Measurements from ENCODE around the gene CCDC172.

CCDC172 gene

DNA sequence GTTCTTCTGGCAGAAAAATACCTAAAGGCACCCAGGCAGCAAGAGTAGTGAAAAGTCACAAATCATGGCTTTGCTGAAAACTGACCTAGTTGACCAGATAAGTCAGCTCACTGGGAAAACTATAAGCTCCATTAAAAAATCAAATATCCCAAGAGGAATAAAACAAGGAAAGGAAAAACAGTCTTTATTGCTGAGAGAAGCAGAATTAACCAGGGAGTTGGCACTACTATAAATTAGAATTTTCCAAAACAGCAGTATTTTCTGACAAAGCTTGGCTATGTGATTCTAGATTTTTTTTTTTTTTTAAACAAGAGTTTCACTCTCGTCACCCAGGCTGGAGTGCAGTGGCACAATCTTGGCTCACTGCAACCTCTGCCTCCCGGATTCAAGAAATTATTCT, 12.6 kb downstream of the CCDC172 start:
- TF ChIP-seq, protein P1, sequence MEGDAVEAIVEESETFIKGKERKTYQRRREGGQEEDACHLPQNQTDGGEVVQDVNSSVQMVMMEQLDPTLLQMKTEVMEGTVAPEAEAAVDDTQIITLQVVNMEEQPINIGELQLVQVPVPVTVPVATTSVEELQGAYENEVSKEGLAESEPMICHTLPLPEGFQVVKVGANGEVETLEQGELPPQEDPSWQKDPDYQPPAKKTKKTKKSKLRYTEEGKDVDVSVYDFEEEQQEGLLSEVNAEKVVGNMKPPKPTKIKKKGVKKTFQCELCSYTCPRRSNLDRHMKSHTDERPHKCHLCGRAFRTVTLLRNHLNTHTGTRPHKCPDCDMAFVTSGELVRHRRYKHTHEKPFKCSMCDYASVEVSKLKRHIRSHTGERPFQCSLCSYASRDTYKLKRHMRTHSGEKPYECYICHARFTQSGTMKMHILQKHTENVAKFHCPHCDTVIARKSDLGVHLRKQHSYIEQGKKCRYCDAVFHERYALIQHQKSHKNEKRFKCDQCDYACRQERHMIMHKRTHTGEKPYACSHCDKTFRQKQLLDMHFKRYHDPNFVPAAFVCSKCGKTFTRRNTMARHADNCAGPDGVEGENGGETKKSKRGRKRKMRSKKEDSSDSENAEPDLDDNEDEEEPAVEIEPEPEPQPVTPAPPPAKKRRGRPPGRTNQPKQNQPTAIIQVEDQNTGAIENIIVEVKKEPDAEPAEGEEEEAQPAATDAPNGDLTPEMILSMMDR (IDR thresholded peaks at IDR 0.05) = no peak

- TF ChIP-seq, protein P1 (IDR thresholded peaks at IDR 0.05) = no peak
Measured at GRCh38 chr10:116352125-116352524, 27.9 kb downstream of the CCDC172 start.

- TF ChIP-seq, protein P1 (IDR thresholded peaks at IDR 0.05) = no peak
Measured at GRCh38 chr10:116353817-116354216, 29.6 kb downstream of the CCDC172 start.

DNA sequence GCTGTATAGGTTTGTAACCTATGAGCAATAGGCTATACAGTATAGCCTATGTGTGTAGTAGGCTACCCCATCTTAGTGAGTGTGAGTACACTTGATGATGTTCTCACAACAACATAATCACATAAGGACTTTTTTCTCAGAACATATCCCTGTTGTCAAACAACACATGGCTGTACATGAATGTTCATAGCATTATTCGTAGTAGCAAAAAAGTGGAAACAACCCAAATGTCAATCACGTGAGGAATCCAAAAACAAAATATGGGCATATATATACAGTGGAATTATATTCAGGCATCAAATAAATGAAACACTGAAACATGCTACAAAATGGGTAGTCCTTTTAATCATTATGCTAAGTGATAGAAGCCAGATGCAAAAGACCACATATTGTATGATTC, 31.1 kb downstream of the CCDC172 start:
- TF ChIP-seq, protein P1 (IDR thresholded peaks at IDR 0.05) = no peak

DNA sequence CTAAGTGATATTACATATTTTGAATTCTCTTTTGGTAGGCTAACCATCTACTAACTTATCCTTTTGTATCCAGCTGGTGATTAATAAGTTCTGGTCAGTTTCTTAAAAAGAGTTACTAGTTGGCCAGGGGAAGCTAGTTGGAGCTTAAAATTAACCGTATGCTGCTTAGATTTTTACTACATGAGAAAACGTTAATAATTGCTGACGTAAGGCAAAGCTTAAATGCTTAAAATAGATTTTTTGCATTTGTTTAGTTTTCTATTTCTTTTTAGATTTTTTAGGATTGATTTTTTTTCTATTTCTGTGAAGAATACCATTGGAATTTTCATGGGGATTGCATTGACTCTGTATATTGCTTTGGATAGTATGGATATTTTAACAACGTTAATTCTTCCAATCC, 32.6 kb downstream of the CCDC172 start:
- TF ChIP-seq, protein P1 (IDR thresholded peaks at IDR 0.05) = no peak

GRCh38 chr10:116364868-116365267, 40.6 kb downstream of the CCDC172 start:
- TF ChIP-seq, protein P1 (IDR thresholded peaks at IDR 0.05) = no peak

DNA sequence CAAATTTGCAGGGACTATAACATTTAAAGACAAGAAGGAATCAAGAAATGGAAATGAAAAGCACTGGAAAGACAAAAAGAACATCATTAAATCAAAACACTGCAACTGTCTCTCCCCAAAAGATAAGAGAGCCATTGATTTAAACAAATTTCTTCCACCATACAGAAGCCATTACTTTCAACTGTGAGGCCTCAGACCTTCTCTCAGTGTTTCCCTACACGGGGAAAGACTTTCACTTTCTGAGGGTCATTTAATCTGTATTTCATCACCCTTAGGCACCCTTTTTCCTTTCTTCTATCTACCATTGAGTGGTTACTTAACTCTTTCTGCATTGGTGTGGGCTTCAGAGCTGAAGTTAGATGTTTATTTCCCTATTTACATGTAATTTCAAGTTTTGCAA, 47.5 kb downstream of the CCDC172 start:
- TF ChIP-seq, protein P1 (IDR thresholded peaks at IDR 0.05) = no peak

GRCh38 chr10:116382290-116382689, 58.0 kb downstream of the CCDC172 start:
- TF ChIP-seq, protein P1 (IDR thresholded peaks at IDR 0.05) = no peak
